Occipital lobe (tissue), 1 donor: ENCODE data around the gene SRRD. TPM values are rescaled to one million over a fixed set of nuclear protein-coding genes. Genes with fewer than 3 reads are reported as not detected.

Source experiments
- total RNA-seq: library from RNA; depleted of rRNA; stranded (reverse); fragments of >200 nt; gene quantifications from one replicate; pipeline ENCODE4 v1.2.3, GENCODE V29; 2014

SRRD gene
- total RNA-seq, 1 donor from 2014 or later = 19.5 TPM

Other genes with a start within 250 kb of the SRRD start
- 18.4 TPM for gene ASPHD2, start 54.6 kb upstream of the SRRD start, total RNA-seq
- gene HPS4, start 94 bp upstream of the SRRD start, total RNA-seq = 35.1 TPM
- 43.8 TPM for gene TFIP11, start 28.6 kb downstream of the SRRD start, total RNA-seq
- gene TPST2, start 106.3 kb downstream of the SRRD start, total RNA-seq = 11.4 TPM
- gene CRYBB1, start 134.2 kb downstream of the SRRD start, total RNA-seq = 0.62 TPM
- not detected for gene CRYBA4, start 138.1 kb downstream of the SRRD start, total RNA-seq
- gene MIAT, start 173.7 kb downstream of the SRRD start, total RNA-seq = 221 TPM